Smooth muscle cell (in vitro differentiated cells): ENCODE measurements around the gene HNF4A. TPM values are rescaled to one million over a fixed set of nuclear protein-coding genes. Genes with fewer than 3 reads are reported as not detected.

Experiments
- DNase-seq: peaks from one replicate; lab custom pipeline; 2025; ENCODE audit not compliant: unreplicated experiment; lab: John Stamatoyannopoulos, UW
- H2AFZ ChIP-seq: fragments of 200-600 bp; sonication (generic); 2 replicates; pipeline ENCODE4 v1.6.0; 2016; ENCODE audit warnings: antibody characterized with exemption, low read depth, mild to moderate bottlenecking
- H3F3A ChIP-seq: fragments of 200-600 bp; sonication (generic); 2 replicates; pipeline ENCODE4 v1.6.0; 2017; ENCODE audit warnings: antibody characterized with exemption, low read depth
- H3K27ac ChIP-seq: fragments of 200-600 bp; sonication (generic); 2 replicates; pipeline ENCODE4 v1.5.1; 2016; ENCODE audit warnings: low read depth, mild to moderate bottlenecking
- H3K27me3 ChIP-seq: fragments of 200-600 bp; sonication (generic); 2 replicates; pipeline ENCODE4 v1.6.1; 2016; ENCODE audit warnings: low read depth, mild to moderate bottlenecking
- H3K36me3 ChIP-seq: fragments of 200-600 bp; sonication (generic); 2 replicates; pipeline ENCODE4 v1.5.1; 2016; ENCODE audit warnings: low read depth
- H3K4me1 ChIP-seq: fragments of 200-600 bp; sonication (generic); 2 replicates; pipeline ENCODE4 v1.5.1; 2016; ENCODE audit warnings: low read depth
- H3K4me2 ChIP-seq: fragments of 200-600 bp; sonication (generic); 2 replicates; pipeline ENCODE4 v1.6.0; 2016; ENCODE audit warnings: mild to moderate bottlenecking
- H3K4me3 ChIP-seq: fragments of 200-600 bp; sonication (generic); 2 replicates; pipeline ENCODE4 v1.5.1; 2016; ENCODE audit warnings: mild to moderate bottlenecking
- H3K79me2 ChIP-seq: fragments of 200-600 bp; sonication (generic); 2 replicates; pipeline ENCODE4 v1.6.0; 2016; ENCODE audit warnings: low read depth, mild to moderate bottlenecking
- H3K9ac ChIP-seq: fragments of 200-600 bp; sonication (generic); 2 replicates; pipeline ENCODE4 v1.6.0; 2016; ENCODE audit warnings: low read depth
- H3K9me3 ChIP-seq: fragments of 200-600 bp; sonication (generic); replicated peaks from 2 replicates; pipeline ENCODE4 v1.5.1; 2016; ENCODE audit warnings: low read depth
- H4K20me1 ChIP-seq: fragments of 200-600 bp; sonication (generic); 2 replicates; pipeline ENCODE4 v1.6.0; 2016; ENCODE audit warnings: low read depth
- WGBS: methylation state at CpG from one replicate; pipeline ENCODE4 v1.1.7; 2016; ENCODE audit warnings: low lambda C conversion rate; 5-methylcytosine and 5-hydroxymethylcytosine counted together
- polyA plus RNA-seq: library from polyadenylated mRNA; unstranded; fragments of >200 nt; fragmentation: Nextera tagmentation; extraction: Ambion mirVana; gene quantifications from 2 replicates; pipeline ENCODE4 v1.2.1, GENCODE V29; 2016
- total RNA-seq: library from RNA; depleted of rRNA; stranded (reverse); fragments of >200 nt; gene quantifications from 2 replicates; pipeline ENCODE4 v1.2.3, GENCODE V29; 2014
- TF ChIP-seq, protein P1 (sequence below): fragments of 200-600 bp; sonication (generic); IDR thresholded peaks from 2 replicates; pipeline ENCODE4 v1.5.1; 2017; ENCODE audit warnings: borderline replicate concordance, mild to moderate bottlenecking, antibody characterized with exemption; ENCODE audit not compliant: insufficient read depth, poor library complexity, severe bottlenecking

Gene HNF4A
- total and polyA plus RNA-seq, 2 experiments from 2014 or later, result not detected

DNA sequence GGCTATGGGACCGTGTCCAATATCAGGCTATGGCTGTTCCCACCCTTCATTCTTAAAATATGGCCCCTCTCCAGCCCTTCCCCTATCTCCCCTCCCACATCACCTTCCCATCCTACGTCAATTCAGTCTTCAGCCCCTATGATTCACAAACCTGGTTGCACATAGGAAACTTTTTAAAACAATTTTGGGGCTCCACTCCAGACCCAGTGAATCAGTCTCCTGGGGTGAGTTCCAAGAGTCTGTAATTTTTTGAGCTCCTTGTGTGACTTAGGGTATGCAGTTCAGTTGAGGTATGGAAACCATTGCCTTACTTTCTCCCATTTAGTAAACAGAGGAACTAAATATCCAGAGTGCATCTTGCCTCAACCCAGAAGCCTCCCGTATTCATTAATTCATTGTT is 5.5 kb downstream of the HNF4A start:
- Histone ChIP-seq H4K20me1 (no peaks in the 10 kb centered on the region), H2AFZ (no peak overlapping the region), H3K27ac (no peak overlapping the region), H3K27me3 (no peaks in the 10 kb centered on the region), H3K36me3 (no peaks in the 10 kb centered on the region), H3K4me2 (no peak overlapping the region), H3K9me3 (no peaks in the 10 kb centered on the region), H3K79me2 (no peaks in the 10 kb centered on the region), H3K4me3 (no peak overlapping the region), H3K9ac (no peak overlapping the region), H3F3A (no peaks in the 10 kb centered on the region), H3K4me1 (no peaks in the 10 kb centered on the region)
- no peak for DNase-seq
- 78% methylated on average over 3 of the region's 3 CpGs for WGBS
- TF ChIP-seq, protein P1, sequence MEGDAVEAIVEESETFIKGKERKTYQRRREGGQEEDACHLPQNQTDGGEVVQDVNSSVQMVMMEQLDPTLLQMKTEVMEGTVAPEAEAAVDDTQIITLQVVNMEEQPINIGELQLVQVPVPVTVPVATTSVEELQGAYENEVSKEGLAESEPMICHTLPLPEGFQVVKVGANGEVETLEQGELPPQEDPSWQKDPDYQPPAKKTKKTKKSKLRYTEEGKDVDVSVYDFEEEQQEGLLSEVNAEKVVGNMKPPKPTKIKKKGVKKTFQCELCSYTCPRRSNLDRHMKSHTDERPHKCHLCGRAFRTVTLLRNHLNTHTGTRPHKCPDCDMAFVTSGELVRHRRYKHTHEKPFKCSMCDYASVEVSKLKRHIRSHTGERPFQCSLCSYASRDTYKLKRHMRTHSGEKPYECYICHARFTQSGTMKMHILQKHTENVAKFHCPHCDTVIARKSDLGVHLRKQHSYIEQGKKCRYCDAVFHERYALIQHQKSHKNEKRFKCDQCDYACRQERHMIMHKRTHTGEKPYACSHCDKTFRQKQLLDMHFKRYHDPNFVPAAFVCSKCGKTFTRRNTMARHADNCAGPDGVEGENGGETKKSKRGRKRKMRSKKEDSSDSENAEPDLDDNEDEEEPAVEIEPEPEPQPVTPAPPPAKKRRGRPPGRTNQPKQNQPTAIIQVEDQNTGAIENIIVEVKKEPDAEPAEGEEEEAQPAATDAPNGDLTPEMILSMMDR, result no peak

- H3K79me2 ChIP-seq, result no peaks in the 10 kb centered on the region
- no peaks in the 10 kb centered on the region for H3K36me3 ChIP-seq
- H3K27me3 ChIP-seq, result no peaks in the 10 kb centered on the region
- no peak overlapping the region for H3K27ac ChIP-seq
- H3K9ac ChIP-seq, result no peak overlapping the region
- H3F3A ChIP-seq, result no peaks in the 10 kb centered on the region
- TF ChIP-seq, protein P1, result no peak
- DNase-seq, result no peak
- H3K4me1 ChIP-seq, result no peaks in the 10 kb centered on the region
- WGBS, result 77% methylated on average over 4 of the region's 4 CpGs
- H2AFZ ChIP-seq, result no peak overlapping the region
- H3K9me3 ChIP-seq, result no peaks in the 10 kb centered on the region
- H3K4me3 ChIP-seq, result no peak overlapping the region
- no peaks in the 10 kb centered on the region for H4K20me1 ChIP-seq
- no peak overlapping the region for H3K4me2 ChIP-seq
Observed at GRCh38 chr20:44362466-44362940, 7.0 kb downstream of the HNF4A start.

- Histone ChIP-seq H3K27ac (no peak overlapping the region), H3K27me3 (no peaks in the 10 kb centered on the region), H3K9ac (no peak overlapping the region), H2AFZ (no peak overlapping the region), H3K4me3 (no peak overlapping the region), H3K4me2 (no peak overlapping the region), H3K36me3 (no peaks in the 10 kb centered on the region), H3K4me1 (no peaks in the 10 kb centered on the region), H3F3A (no peaks in the 10 kb centered on the region), H4K20me1 (no peaks in the 10 kb centered on the region), H3K9me3 (no peaks in the 10 kb centered on the region), H3K79me2 (no peaks in the 10 kb centered on the region)
- WGBS, result 87% methylated on average over 4 of the region's 4 CpGs
- TF ChIP-seq, protein P1, result no peak
- no peak for DNase-seq
Observed at GRCh38 chr20:44364068-44364467, 8.6 kb downstream of the HNF4A start.

DNA sequence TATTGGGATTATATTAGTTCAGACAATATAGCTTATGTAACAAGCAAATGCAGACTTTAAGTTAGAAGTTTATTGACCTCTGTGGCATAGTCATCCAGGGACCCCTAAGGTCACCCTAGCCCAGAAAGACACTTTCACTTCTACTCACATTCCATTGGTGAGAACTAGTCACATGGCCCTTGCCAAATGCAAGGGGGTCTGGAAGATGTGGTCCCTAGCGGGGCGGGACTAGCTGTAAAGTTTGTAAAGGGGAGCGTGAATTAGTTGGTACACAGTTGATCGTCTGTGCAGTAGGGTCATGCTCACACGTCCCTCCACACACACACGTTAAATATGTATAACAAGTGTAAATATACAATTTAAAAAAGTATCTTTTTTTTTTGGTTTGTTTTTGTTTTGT is 9.3 kb downstream of the HNF4A start:
- TF ChIP-seq, protein P1, result no peak
- Histone ChIP-seq H3K9ac (no peak overlapping the region), H3K36me3 (no peaks in the 10 kb centered on the region), H3K79me2 (no peaks in the 10 kb centered on the region), H2AFZ (no peak overlapping the region), H3F3A (no peaks in the 10 kb centered on the region), H3K4me3 (no peak overlapping the region), H4K20me1 (no peaks in the 10 kb centered on the region), H3K4me2 (no peak overlapping the region), H3K27ac (no peak overlapping the region), H3K27me3 (no peaks in the 10 kb centered on the region), H3K4me1 (no peaks in the 10 kb centered on the region), H3K9me3 (no peaks in the 10 kb centered on the region)
- DNase-seq, result no peak
- WGBS, result 94% methylated on average over 6 of the region's 6 CpGs
